HL-60 (cell line): ENCODE results near the gene PPP1R16B.

Experiments
- DNase-seq, 2 experiments: peaks; one replicate each; pipeline ENCODE4 v3.0.0-alpha.2; 2010 to 2020; ENCODE audit warnings: low read depth in 1 of 2, low spot score in 1 of 2
- H3K27ac ChIP-seq: fragments of 250-450 bp; sonication (Bioruptor Pico); replicated peaks from 2 replicates; pipeline ENCODE4 v1.5.1; 2020; ENCODE audit warnings: mild to moderate bottlenecking, moderate library complexity
- H3K27me3 ChIP-seq: fragments of 250-450 bp; sonication (Bioruptor Pico); 2 replicates; pipeline ENCODE4 v1.5.1; 2021; ENCODE audit warnings: mild to moderate bottlenecking, moderate library complexity; ENCODE audit not compliant: insufficient read depth, poor library complexity, severe bottlenecking
- H3K4me3 ChIP-seq: replicated peaks from 2 replicates; pipeline ENCODE4 v1.5.1; 2011; ENCODE audit warnings: mild to moderate bottlenecking, control low read depth, low read length; ENCODE audit not compliant: insufficient read depth
- CTCF ChIP-seq: IDR thresholded peaks from one replicate; pipeline ENCODE4 v1.5.1; 2011; ENCODE audit warnings: low read length, control low read depth, inconsistent platforms; ENCODE audit not compliant: insufficient read depth
- GABPA ChIP-seq: IDR thresholded peaks from 2 replicates; pipeline ENCODE4 v1.6.1; 2012; ENCODE audit warnings: low read depth
- POLR2AphosphoS5 ChIP-seq: IDR thresholded peaks from 2 replicates; pipeline ENCODE4 v1.6.1; 2012; ENCODE audit warnings: low read depth
- REST ChIP-seq: IDR thresholded peaks from 2 replicates; pipeline ENCODE4 v1.6.1; 2012; ENCODE audit warnings: low read depth; ENCODE audit not compliant: insufficient replicate concordance
- SPI1 ChIP-seq: IDR thresholded peaks from 2 replicates; pipeline ENCODE4 v1.6.1; 2012; ENCODE audit warnings: low read depth, mild to moderate bottlenecking, borderline replicate concordance

PPP1R16B gene

GRCh38 chr20:38782275-38782674 lies 23.2 kb upstream of the PPP1R16B start:
- no peaks in the 10 kb centered on the region for H3K27me3 ChIP-seq
- H3K4me3 ChIP-seq, result no peak overlapping the region
- no peak for TF ChIP-seq CTCF
- TF ChIP-seq SPI1, result no peak
- TF ChIP-seq REST, result no peak
- no peak for TF ChIP-seq POLR2AphosphoS5
- TF ChIP-seq GABPA, result no peak
- no peak for DNase-seq
- H3K27ac ChIP-seq, result no peak overlapping the region

GRCh38 chr20:38787870-38788269 lies 17.6 kb upstream of the PPP1R16B start:
- no peak for DNase-seq
- Histone ChIP-seq H3K27ac (no peak overlapping the region), H3K27me3 (no peaks in the 10 kb centered on the region), H3K4me3 (no peak overlapping the region)
- TF ChIP-seq GABPA (no peak), REST (no peak), CTCF (no peak), POLR2AphosphoS5 (no peak), SPI1 (no peak)

- Histone ChIP-seq H3K4me3 (no peak overlapping the region), H3K27ac (no peak overlapping the region), H3K27me3 (no peaks in the 10 kb centered on the region)
- no peak for TF ChIP-seq POLR2AphosphoS5
- TF ChIP-seq REST, result no peak
- TF ChIP-seq CTCF, result no peak
- no peak for TF ChIP-seq SPI1
- TF ChIP-seq GABPA, result no peak
- DNase-seq, result no peak
Observed at GRCh38 chr20:38789503-38790199, 15.8 kb upstream of the PPP1R16B start.
